ENCODE results near the gene GPX2.

GRCh38 chr14:64953310-64953654 lies 10.7 kb upstream of the GPX2 start:
- TF ChIP-seq EZH2 (IDR thresholded peaks at IDR 0.05), result no peak
- no peak for TF ChIP-seq FOXP2 (optimal IDR thresholded peaks at IDR 0.05; ENCODE audit: control extremely low read depth, extremely low read length, insufficient read depth)
